ENCODE measurements around the gene TBCE. TPM values are rescaled to one million over a fixed set of nuclear protein-coding genes. Genes with fewer than 3 reads are reported as not detected.

The TBCE gene
- total RNA-seq, 4 donors from 2014 or later, result 19.3 to 33.9 (median 26.8) TPM

GRCh38 chr1:235341334-235341733, 25.9 kb upstream of the TBCE start:
- H3K27ac ChIP-seq, result no peak overlapping the region
- DNase-seq (ENCODE audit: low spot score in 2 of 2), result no peak
- WGBS, 2 donors, result 38 to 59% methylated on average over 1 of the region's 1 CpG
- TF ChIP-seq POLR2A (IDR thresholded peaks at IDR 0.05) (no peak), CTCF (IDR thresholded peaks at IDR 0.05) (no peak), EP300 (IDR thresholded peaks at IDR 0.05) (no peak)
- no peaks in the 10 kb centered on the region for H3K27me3 ChIP-seq
- no peaks in the 10 kb centered on the region for H3K4me1 ChIP-seq
- peaks cover 0 to 76% (median 0%) of the 10 kb centered on the region in 3 donors for H3K36me3 ChIP-seq
- no peaks in the 10 kb centered on the region for H3K9me3 ChIP-seq
- H3K4me3 ChIP-seq, result no peak overlapping the region

GRCh38 chr1:235342039-235342438, 25.2 kb upstream of the TBCE start:
- Histone ChIP-seq H3K4me3 (no peak overlapping the region), H3K36me3 (peaks cover 0 to 76% (median 0%) of the 10 kb centered on the region in 3 donors), H3K27me3 (no peaks in the 10 kb centered on the region), H3K9me3 (no peaks in the 10 kb centered on the region), H3K4me1 (no peaks in the 10 kb centered on the region), H3K27ac (no peak overlapping the region)
- TF ChIP-seq POLR2A (IDR thresholded peaks at IDR 0.05) (no peak), CTCF (IDR thresholded peaks at IDR 0.05) (no peak), EP300 (IDR thresholded peaks at IDR 0.05) (no peak)
- 49 to 50% methylated on average over 6 of the region's 6 CpGs for WGBS, 2 donors
- DNase-seq (ENCODE audit: low spot score in 2 of 2), result no peak

- DNase-seq (ENCODE audit: low spot score in 2 of 2), result no peak
- 91 to 94% methylated on average over 3 of the region's 3 CpGs for WGBS, 2 donors
- no peak overlapping the region for H3K27ac ChIP-seq
- TF ChIP-seq POLR2A (IDR thresholded peaks at IDR 0.05) (no peak), CTCF (IDR thresholded peaks at IDR 0.05) (no peak), EP300 (IDR thresholded peaks at IDR 0.05) (no peak)
- peaks cover 0 to 75% (median 0%) of the 10 kb centered on the region in 3 donors for H3K36me3 ChIP-seq
- no peaks in the 10 kb centered on the region for H3K4me1 ChIP-seq
- H3K27me3 ChIP-seq, result no peaks in the 10 kb centered on the region
- H3K4me3 ChIP-seq, result no peak overlapping the region
- H3K9me3 ChIP-seq, result no peaks in the 10 kb centered on the region
These were observed 24.8 kb upstream of the TBCE start for GRCh38 chr1:235342471-235342870.

GRCh38 chr1:235343726-235344125, 23.5 kb upstream of the TBCE start:
- H3K36me3 ChIP-seq, result peaks cover 0 to 62% (median 0%) of the 10 kb centered on the region in 3 donors
- H3K27ac ChIP-seq, result no peak overlapping the region
- H3K27me3 ChIP-seq, result no peaks in the 10 kb centered on the region
- WGBS, 2 donors, result 90 to 94% methylated on average over 5 of the region's 5 CpGs
- H3K4me3 ChIP-seq, result no peak overlapping the region
- H3K9me3 ChIP-seq, result no peaks in the 10 kb centered on the region
- H3K4me1 ChIP-seq, result no peaks in the 10 kb centered on the region
- TF ChIP-seq EP300 (IDR thresholded peaks at IDR 0.05) (no peak), POLR2A (IDR thresholded peaks at IDR 0.05) (no peak), CTCF (IDR thresholded peaks at IDR 0.05) (no peak)
- DNase-seq (ENCODE audit: low spot score in 2 of 2), result no peak

- DNase-seq (ENCODE audit: low spot score in 2 of 2), result no peak
- Histone ChIP-seq H3K27ac (no peak overlapping the region), H3K36me3 (peaks cover 0 to 6% (median 0%) of the 10 kb centered on the region in 3 donors), H3K9me3 (no peaks in the 10 kb centered on the region), H3K4me3 (no peak overlapping the region), H3K27me3 (no peaks in the 10 kb centered on the region), H3K4me1 (no peaks in the 10 kb centered on the region)
- no peak for TF ChIP-seq EP300 (IDR thresholded peaks at IDR 0.05)
- TF ChIP-seq CTCF (IDR thresholded peaks at IDR 0.05), result no peak
- TF ChIP-seq POLR2A (IDR thresholded peaks at IDR 0.05), result no peak
- WGBS, 2 donors, result 54 to 61% methylated on average over 3 of the region's 3 CpGs
These were observed 15.8 kb upstream of the TBCE start for GRCh38 chr1:235351441-235351840.
